Measurements from ENCODE around the gene STARD3. TPM values are rescaled to one million over a fixed set of nuclear protein-coding genes. Genes with fewer than 3 reads are reported as not detected.
A peak's percentile ranks its signal among the peaks of the same experiment; 100 is the strongest.

STARD3 gene
- total and polyA plus RNA-seq, 12 donors = 14.2 to 46.1 (median 19.9) TPM

DNA sequence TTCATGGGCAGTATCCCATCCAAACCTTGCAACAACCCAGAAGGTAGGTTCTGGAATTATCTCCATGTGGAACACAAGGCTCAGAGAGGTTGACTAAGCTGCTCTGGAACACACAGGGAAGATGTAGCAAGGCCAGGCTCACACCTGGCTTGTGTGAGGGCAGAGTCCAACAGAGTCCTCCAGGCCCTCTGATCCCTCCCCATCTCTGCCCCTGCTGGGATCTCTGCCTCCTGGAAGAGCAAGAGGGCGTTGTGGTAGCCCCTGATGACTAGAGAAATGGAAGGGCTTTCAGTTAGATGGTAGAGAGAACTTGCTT lies 17.2 kb upstream of the STARD3 start:
- WGBS, 2 donors = 52 to 75% methylated on average over 1 of the region's 1 CpG
- ATAC-seq (no peak), DNase-seq (no peak)
- TF ChIP-seq, protein P1, sequence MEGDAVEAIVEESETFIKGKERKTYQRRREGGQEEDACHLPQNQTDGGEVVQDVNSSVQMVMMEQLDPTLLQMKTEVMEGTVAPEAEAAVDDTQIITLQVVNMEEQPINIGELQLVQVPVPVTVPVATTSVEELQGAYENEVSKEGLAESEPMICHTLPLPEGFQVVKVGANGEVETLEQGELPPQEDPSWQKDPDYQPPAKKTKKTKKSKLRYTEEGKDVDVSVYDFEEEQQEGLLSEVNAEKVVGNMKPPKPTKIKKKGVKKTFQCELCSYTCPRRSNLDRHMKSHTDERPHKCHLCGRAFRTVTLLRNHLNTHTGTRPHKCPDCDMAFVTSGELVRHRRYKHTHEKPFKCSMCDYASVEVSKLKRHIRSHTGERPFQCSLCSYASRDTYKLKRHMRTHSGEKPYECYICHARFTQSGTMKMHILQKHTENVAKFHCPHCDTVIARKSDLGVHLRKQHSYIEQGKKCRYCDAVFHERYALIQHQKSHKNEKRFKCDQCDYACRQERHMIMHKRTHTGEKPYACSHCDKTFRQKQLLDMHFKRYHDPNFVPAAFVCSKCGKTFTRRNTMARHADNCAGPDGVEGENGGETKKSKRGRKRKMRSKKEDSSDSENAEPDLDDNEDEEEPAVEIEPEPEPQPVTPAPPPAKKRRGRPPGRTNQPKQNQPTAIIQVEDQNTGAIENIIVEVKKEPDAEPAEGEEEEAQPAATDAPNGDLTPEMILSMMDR (IDR thresholded peaks at IDR 0.05) = no peak
- peaks cover 0 to 57% (median 11%) of the 10 kb centered on the region in 7 donors for H3K27me3 ChIP-seq
- H3K4me3 ChIP-seq = no peak overlapping the region
- no peaks in the 10 kb centered on the region for H3K36me3 ChIP-seq
- intact Hi-C loops (cut with DNase I) = loop anchor here in 8 of 10 donors (5.0 to 10.0 kb wide), 8 partner anchors 42 to 133 kb away; partner anchors contain the start of genes PNMT (in 2 of the 8) and TCAP (in 2 of the 8)
- H3K4me1 ChIP-seq = peaks cover 2 to 28% (median 14%) of the 10 kb centered on the region in 9 donors
- no peak overlapping the region for H3K27ac ChIP-seq
- H3K9me3 ChIP-seq = no peaks in the 10 kb centered on the region

DNA sequence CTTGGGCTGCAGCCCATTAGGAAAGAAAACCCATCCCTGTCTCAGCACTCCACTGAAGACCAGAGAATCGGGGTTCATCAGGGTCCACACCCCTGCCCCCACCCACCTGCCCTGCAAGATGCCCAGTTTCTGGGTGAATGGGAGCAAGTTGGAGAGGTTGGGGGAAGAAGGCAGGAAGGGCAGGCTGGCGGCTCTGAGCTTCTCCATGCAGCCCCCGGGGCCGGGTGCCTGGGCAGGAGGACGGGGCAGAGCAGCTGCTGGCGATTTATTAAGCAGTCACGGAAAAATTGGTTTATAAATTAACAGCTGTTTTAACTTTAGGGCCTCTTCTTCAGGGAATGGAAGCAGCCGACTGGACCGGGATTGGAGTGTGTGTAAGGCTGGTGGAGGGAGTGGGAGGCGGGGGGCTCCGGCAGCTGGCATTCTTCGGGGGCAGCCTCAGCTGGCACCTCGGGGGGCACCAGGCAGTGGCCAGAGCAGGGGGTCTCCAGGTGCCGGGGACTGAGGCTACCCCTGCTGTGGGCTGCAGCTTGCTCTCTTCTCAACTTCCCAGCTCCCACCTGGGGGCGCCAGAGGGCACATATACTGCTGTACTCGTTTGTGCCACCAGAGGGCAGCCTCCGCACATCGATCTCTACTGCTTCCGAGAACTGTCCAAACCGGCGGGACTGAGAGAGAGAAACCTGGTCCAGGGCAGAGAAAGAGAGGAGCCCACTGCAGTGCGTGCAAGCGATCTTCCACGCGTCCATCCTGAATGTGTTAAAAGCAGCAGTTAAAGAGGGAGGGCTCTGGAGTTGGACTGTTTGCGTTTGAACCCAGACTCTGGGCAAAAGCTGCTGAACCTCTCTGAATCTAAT lies 15.2 kb upstream of the STARD3 start:
- ATAC-seq = peak; percentile 63 to 88 (median 77)
- no peaks in the 10 kb centered on the region for H3K36me3 ChIP-seq
- no peaks in the 10 kb centered on the region for H3K9me3 ChIP-seq
- H3K4me1 ChIP-seq = peaks cover 2 to 32% (median 17%) of the 10 kb centered on the region in 9 donors
- H3K27ac ChIP-seq = peak overlapping the region in 1 of 10 donors; percentile 47
- TF ChIP-seq, protein P1 (IDR thresholded peaks at IDR 0.05) = peak; percentile 96 to 100 (median 99)
- no peak overlapping the region for H3K4me3 ChIP-seq
- DNase-seq = peak; percentile 81 to 83
- 12% methylated on average over 23 to 26 of the region's 26 CpGs for WGBS, 2 donors
- intact Hi-C loops (cut with DNase I) = loop anchor here (1.0 to 10.0 kb wide), 12 partner anchors 46 to 359 kb away; partner anchors contain the start of genes PNMT (in 2 of the 10), TCAP (in 2 of the 10) and PSMD3 (in 1 of the 10)
- peaks cover 10 to 57% (median 24%) of the 10 kb centered on the region in 7 donors for H3K27me3 ChIP-seq

- DNase-seq = no peak
- Histone ChIP-seq H3K36me3 (no peaks in the 10 kb centered on the region), H3K27ac (peak overlapping the region in 1 of 10 donors; percentile 47), H3K4me3 (no peak overlapping the region), H3K9me3 (no peaks in the 10 kb centered on the region), H3K27me3 (peaks cover 17 to 57% (median 32%) of the 10 kb centered on the region in 7 donors), H3K4me1 (peaks cover 2 to 36% (median 13%) of the 10 kb centered on the region in 9 donors)
- WGBS, 2 donors = 55 to 59% methylated on average over 16 of the region's 16 CpGs
- ATAC-seq = peak in 1 of 8 donors; percentile 2
- TF ChIP-seq, protein P1 (IDR thresholded peaks at IDR 0.05) = no peak
- intact Hi-C loops (cut with DNase I) = loop anchor here (1.0 to 10.0 kb wide), 12 partner anchors 45 to 358 kb away; partner anchors contain the start of genes PNMT (in 2 of the 10), TCAP (in 2 of the 10) and PSMD3 (in 1 of the 10)
Observed at GRCh38 chr17:39622380-39623006, 14.5 kb upstream of the STARD3 start.

GRCh38 chr17:39623356-39623950 lies 13.5 kb upstream of the STARD3 start:
- intact Hi-C loops (cut with DNase I) = loop anchor here (1.0 to 10.0 kb wide), 11 partner anchors 44 to 357 kb away; partner anchors contain the start of genes PNMT (in 2 of the 10), TCAP (in 2 of the 10) and PSMD3 (in 1 of the 10)
- peak; percentile 46 to 85 (median 78) for ATAC-seq
- H3K27ac ChIP-seq = peak overlapping the region in 1 of 10 donors; percentile 23
- peaks cover 2 to 32% (median 12%) of the 10 kb centered on the region in 9 donors for H3K4me1 ChIP-seq
- TF ChIP-seq, protein P1 (IDR thresholded peaks at IDR 0.05) = peak; percentile 91 to 96 (median 93)
- H3K36me3 ChIP-seq = no peaks in the 10 kb centered on the region
- H3K4me3 ChIP-seq = no peak overlapping the region
- H3K27me3 ChIP-seq = peaks cover 17 to 62% (median 41%) of the 10 kb centered on the region in 7 donors
- WGBS, 2 donors = 5 to 9% methylated on average over 16 of the region's 16 CpGs
- no peaks in the 10 kb centered on the region for H3K9me3 ChIP-seq
- peak; percentile 83 to 89 for DNase-seq

Data from heart right ventricle (tissue), 16 donors.